Heart left ventricle (tissue), 13 donors: ENCODE measurements around the gene HIPK4.

Experiments used
- POLR2A ChIP-seq, 2 donors: fragments of 450-650 bp; IDR thresholded peaks; one replicate each; pipeline ENCODE4 v1.6.1; 2017; ENCODE audit warnings: antibody characterized with exemption in 2 of 2, mild to moderate bottlenecking in 2 of 2, moderate library complexity in 2 of 2
- TF ChIP-seq, protein P1 (sequence below), 12 donors: fragments of 200-600 bp; sonication (generic) in 4 of 12; IDR thresholded peaks; one replicate each; pipeline versions ENCODE4 v1.5.0 to v1.8.0; 2018 to 2022; ENCODE audit warnings: antibody characterized with exemption in 12 of 12, mild to moderate bottlenecking in 5 of 12
- donor health status: ischemic (EF 13 %, LVEDD 7.1; RV severe dilation, severe dysfunction).
- donor health status: DM: no; HTN: yes; CAD: no.
- donor health status: DM: no; HTN: no; CAD: no.
- donor health status: ischemic (EF 25% LVEDD 6.9; RV normal size, moderate dysfunction).
- donor health status: ischemic (EF 25% LVEDD 5.7; RV mildly dilated, moderate dysfunction).
- donor health status: ischemic (EF 35%, LVEDD 5.7; RV mildly dilated, moderate dysfunction).
- donor health status: nonischemic (EF 11% LVEDD 7.7; RV severe dilation, severe dysfunction).
- donor health status: DM: yes; HTN: yes; CAD: no.
- donor health status: PGD.
- donor health status: ischemic (EF 29% LVEDD 5.4; RV normal size, mild dysfunction).
- donor health status: nonischemic (EF 23%, LVEDD 6.1; RV moderate dilation, normal function).

DNA sequence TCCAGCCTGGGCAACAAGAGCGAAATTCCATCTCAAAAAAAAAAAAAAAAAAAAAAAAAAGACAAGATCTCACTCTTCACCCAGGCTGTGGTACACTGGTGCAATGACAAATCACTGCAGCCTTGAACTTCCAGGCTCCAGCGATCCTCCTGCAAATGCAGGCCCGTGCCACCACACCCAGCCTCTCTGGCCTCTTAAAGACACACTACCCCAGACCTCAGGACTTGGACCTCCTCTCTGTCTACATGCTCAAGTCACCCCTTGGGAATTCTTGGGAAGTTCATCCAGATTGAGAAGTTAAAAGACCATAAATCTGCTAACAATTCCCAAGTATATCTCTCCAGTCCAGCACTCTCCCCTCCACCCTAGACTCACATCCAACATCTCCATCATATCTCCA is 10.6 kb upstream of the HIPK4 start:
- TF ChIP-seq, protein P1, sequence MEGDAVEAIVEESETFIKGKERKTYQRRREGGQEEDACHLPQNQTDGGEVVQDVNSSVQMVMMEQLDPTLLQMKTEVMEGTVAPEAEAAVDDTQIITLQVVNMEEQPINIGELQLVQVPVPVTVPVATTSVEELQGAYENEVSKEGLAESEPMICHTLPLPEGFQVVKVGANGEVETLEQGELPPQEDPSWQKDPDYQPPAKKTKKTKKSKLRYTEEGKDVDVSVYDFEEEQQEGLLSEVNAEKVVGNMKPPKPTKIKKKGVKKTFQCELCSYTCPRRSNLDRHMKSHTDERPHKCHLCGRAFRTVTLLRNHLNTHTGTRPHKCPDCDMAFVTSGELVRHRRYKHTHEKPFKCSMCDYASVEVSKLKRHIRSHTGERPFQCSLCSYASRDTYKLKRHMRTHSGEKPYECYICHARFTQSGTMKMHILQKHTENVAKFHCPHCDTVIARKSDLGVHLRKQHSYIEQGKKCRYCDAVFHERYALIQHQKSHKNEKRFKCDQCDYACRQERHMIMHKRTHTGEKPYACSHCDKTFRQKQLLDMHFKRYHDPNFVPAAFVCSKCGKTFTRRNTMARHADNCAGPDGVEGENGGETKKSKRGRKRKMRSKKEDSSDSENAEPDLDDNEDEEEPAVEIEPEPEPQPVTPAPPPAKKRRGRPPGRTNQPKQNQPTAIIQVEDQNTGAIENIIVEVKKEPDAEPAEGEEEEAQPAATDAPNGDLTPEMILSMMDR (IDR thresholded peaks at IDR 0.05) = no peak
- no peak for TF ChIP-seq POLR2A (IDR thresholded peaks at IDR 0.05)
